DMS53 treated with DMSO at 0.1 percent for 48 hours (cell line): Measurements from ENCODE around the gene PLTP.

ENCODE experiments used
- DNase-seq: peaks from one replicate; lab custom pipeline; 2025; ENCODE audit not compliant: unreplicated experiment; lab: John Stamatoyannopoulos, UW

The PLTP gene

GRCh38 chr20:45921337-45922189 is 9.6 kb upstream of the PLTP start:
- no peak for DNase-seq

DNA sequence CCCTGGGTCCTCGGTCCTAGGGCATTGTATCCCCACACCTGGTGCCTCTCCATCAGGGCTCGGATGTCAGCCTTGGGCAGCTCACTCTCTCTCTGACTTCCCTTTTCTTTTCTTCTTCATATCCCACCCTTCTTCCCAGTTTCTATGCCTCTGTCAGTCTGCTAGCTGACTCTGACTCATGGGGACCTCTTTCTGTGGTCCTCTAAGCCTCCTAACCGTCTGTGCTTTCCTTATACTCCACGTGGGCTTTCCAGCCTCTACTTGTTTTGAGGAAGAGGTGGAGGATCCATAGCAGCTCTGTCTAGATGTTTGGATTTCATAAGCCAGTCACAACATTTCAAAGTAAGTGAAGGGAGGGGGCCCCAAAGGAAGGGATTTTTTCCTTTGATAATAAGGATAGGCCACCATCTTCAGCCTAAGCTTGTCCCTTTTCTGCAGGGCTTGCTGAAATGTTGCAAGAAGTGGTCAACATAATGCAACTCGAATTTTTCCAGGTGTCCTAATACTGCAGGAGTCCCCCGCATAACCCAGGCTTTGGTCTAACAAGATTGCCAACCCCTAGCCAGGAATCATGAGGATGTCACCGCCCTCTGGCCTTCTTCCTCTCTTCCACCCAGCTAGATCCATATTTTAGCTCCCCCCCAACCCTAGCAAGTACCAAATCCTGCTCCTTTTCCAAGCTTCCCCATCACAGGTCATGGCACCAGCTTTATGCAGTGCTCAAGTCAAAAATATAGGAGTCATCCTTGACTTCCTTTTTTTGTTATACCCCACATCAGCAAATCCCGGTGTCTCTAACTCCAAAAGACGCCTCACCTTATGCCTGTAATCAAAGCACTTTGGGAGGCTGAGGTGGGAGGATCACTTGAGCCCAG is 8.7 kb upstream of the PLTP start:
- no peak for DNase-seq

- DNase-seq = no peak
Observed at GRCh38 chr20:45919542-45920399, 7.8 kb upstream of the PLTP start.

- no peak for DNase-seq
Observed at GRCh38 chr20:45918779-45919537, 7.0 kb upstream of the PLTP start.

DNA sequence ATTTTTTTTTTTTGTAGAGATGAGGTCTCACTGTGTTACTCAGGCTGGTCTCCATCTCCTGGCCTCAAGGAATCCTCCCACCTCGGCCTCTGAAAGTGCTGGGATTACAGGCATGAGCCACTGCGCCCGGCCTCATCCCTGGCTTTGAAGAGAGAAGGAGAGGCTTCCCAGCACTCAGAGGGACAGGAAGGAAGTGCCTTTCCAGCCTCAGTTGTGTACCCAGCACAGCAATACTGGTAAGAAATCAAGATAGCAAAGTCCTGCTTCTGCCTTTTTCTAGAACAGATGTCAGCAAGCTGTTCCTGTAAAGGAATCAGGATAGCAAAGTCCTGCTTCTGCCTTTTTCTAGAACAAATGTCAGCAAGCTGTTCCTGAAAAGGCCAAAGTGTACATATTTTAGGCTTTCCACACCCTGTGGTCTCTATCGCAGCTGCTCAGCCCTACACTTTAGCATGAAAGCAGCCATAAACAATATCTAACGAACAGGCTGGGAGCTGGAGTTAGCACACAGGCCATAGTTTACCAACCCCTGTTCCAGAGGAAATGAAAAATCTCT is 6.3 kb upstream of the PLTP start:
- no peak for DNase-seq

- no peak for DNase-seq
Observed at GRCh38 chr20:45917790-45918141, 5.8 kb upstream of the PLTP start.

DNA sequence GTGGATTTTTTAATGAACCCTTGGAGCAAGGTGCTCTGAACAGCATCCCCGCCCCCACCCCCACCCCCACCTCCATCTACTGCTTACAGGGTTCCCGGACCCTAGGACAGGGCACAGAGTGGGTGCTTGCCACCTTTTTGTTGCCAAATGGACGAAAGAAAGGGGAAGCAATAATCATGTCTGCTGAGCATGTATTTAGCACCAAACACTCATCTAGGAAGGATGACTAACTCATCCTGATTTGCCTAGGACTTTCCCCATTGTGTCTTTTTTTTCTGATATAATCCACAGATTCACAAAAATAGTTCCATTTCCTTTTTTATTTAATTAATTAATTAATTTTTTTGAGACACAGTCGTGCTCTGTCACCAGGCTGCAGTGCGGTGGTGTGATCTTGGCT is 1.2 kb upstream of the PLTP start:
- no peak for DNase-seq

DNA sequence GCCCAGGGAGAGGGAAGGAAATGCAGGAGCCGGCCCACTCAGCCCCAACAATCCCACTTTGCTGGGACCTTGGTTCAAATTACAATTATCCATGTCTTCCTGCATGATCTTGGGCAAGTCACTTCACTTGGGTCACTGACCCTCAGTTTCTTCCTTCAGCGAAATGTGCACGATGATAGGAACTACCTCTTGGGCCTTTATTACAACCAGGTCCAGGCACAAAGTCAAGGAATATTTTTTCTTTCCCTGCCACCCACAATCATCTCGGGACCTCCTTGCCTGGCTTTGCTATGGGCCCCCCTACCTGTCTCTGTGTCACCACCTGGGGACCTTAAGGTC is 358 bp upstream of the PLTP start:
- no peak for DNase-seq

DNA sequence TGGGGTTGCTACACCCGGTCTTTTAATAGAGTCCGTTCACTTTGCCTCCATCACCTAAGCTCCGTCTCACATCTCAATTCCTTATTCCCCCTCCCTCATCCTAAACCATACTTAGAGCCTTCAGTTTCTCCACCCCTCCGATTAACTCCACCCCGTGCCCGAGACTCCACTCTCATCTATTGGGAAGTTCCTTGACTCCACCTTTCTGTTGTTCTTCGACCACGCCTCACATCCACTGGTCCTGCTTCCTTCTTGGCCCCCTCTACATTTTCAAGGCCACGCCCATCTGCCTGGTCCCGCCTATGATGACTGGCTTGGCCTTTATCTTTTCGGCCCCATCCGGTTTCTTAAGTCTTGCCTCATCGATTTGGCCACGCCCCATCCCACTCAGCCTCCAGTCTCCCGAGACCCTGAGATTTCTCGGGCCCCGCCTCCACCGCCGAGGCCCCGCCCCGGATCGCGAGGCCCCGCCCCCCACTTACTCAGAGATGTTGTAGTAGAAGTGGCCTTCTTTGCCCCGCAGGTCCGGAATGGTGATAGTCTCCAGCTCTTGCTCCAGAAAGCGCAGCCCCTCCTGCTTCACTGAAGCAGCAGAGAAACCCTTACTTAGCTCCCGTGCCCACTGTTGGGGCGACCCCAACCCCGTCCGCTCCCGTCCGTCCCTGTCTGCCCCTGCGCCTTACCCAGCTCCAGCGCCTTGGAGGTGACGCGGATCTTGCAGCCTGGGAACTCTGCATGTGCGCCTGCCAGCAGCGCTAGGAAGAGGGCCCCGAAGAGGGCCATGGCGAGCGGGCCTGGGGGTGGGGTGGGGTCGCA is 1.1 kb downstream of the PLTP start:
- DNase-seq = peak; percentile 83

- no peak for DNase-seq
Observed at GRCh38 chr20:45909817-45910669, 1.9 kb downstream of the PLTP start.

- DNase-seq = no peak
Observed at GRCh38 chr20:45909336-45909808, 2.6 kb downstream of the PLTP start.

GRCh38 chr20:45908084-45908483 is 3.9 kb downstream of the PLTP start:
- DNase-seq = no peak

DNA sequence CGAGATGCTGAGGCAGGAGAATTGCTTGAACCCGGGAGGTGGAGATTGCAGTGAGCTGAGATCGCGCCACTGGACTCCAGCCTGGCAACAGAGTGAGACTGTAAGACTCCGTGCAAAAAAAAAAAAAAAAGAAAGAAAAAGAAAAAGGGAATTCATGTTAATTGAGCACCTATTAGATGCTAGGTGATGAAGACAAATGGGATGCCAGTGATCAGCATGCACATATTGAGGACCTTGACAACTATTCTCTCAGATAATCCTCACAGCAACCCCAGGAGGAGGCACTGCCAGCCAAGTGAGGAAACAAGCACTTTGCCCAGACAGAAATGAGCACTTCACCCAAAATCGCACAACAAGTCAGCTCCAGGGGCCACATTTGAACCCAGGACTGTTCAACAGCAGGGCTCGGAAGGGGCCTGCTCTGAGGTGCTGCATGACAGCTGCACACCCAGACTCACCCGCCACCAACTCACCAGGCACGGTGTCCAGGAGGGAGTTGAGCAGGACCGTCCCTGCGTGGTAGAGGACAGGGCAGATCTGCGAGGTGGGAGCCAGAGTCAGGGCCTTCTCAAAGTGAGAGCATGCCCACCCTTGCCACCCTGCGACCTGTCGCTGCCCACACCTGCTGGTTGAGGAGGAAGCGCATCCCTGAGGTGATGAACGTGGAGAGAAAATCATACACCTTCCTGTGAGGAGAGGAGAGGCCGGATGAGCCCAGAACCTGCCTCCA is 4.6 kb downstream of the PLTP start:
- DNase-seq = no peak

GRCh38 chr20:45905505-45906079 is 6.4 kb downstream of the PLTP start:
- no peak for DNase-seq

DNA sequence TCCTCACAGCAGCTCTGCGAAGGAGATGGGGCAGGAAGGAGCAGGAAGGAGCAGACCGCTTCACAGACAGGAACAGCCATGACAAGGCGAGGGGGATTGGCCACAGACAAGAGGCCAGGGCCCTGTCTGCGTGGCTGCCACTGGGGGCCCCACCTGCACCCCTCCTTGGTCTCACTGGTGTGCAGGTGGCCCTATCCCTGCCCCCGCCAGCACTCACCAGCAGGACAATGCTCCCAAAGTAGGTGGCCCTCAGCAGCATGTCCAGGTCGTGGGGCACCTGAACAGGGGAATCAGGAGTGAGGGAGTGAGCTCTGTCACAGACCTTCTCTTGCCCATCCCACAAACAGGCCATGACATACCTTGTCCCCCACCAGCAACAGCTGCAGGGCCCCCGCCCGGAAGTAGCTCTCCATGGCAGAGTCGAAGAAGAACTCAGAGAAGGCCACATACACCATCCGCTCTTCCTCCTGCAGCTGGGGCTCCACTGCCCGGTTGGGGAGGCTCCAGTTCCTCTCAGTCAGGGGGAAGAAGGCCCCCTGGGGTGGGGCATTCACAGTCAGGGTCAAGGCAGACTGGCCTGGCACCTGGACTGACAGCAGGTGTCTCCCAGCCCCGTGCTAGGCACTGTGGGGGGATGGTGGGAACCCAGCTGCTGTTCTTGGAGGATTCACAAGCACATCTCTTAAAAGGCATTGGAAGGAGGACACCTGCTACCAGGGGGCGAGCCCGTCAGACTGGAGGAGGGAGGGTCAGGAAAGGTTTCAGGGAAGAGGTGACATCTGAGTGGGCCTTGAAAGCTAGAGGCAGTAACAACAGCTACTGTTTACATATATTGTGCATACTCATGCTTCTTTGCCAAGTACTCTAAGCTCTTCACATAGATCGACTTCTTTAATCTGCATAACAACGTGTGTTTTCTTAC is 7.1 kb downstream of the PLTP start:
- DNase-seq = no peak

- DNase-seq = no peak
Observed at GRCh38 chr20:45902199-45902701, 9.7 kb downstream of the PLTP start.
